Activated T-helper 1 cell treated with anti-CD3 and anti-CD28 coated beads, Interleukin-12 subunit alpha, Interleukin-12 subunit beta, Interleukin-2, Interleukin-4 antibody, amounts not matched to agents 30 ng/mL and 10 ng/mL and 1 ng/mL, durations not matched to agents 14 hours and 24 hours and 36 hours (primary cell): ENCODE measurements around the gene FXYD5. TPM values are rescaled to one million over a fixed set of nuclear protein-coding genes. Genes with fewer than 3 reads are reported as not detected.
"Not testable (repeated sequence)": the region's sequence is repeated elsewhere in the genome, so short reads cannot be mapped to it uniquely, and the experiment has no call there.

Experiments used
- DNase-seq: peaks from one replicate; pipeline ENCODE4 v3.0.0; 2021; ENCODE audit warnings: low spot score
- H3K27ac Mint-ChIP-seq: one replicate; pipeline ENCODE4 v1.8.0; 2021; ENCODE audit warnings: mild to moderate bottlenecking, mixed read lengths
- H3K27me3 Mint-ChIP-seq: one replicate; pipeline ENCODE4 v1.8.0; 2022; ENCODE audit warnings: mild to moderate bottlenecking, moderate library complexity, mixed read lengths; ENCODE audit not compliant: insufficient read depth
- H3K36me3 Mint-ChIP-seq: one replicate; pipeline ENCODE4 v1.8.0; 2021; ENCODE audit warnings: low read depth, mixed read lengths
- H3K4me1 Mint-ChIP-seq: one replicate; pipeline ENCODE4 v1.8.0; 2021; ENCODE audit warnings: low read depth, mixed read lengths
- H3K4me3 Mint-ChIP-seq: one replicate; pipeline ENCODE4 v1.8.0; 2021; ENCODE audit warnings: mild to moderate bottlenecking, moderate library complexity, mixed read lengths
- H3K9me3 Mint-ChIP-seq: one replicate; pipeline ENCODE4 v1.8.0; 2021; ENCODE audit warnings: mixed read lengths
- intact Hi-C: fragments of 100-400 bp; cut with micrococcal nuclease; formaldehyde crosslinking; loops from one replicate; pipeline ENCODE4 v1.15.1; 2024
- total RNA-seq: library from RNA; stranded (reverse); gene quantifications from 2 replicates; pipeline ENCODE4 v1.2.3, GENCODE V29; 2022

The FXYD5 gene
- total RNA-seq, 1 donor from 2014 or later, result 309 TPM

DNA sequence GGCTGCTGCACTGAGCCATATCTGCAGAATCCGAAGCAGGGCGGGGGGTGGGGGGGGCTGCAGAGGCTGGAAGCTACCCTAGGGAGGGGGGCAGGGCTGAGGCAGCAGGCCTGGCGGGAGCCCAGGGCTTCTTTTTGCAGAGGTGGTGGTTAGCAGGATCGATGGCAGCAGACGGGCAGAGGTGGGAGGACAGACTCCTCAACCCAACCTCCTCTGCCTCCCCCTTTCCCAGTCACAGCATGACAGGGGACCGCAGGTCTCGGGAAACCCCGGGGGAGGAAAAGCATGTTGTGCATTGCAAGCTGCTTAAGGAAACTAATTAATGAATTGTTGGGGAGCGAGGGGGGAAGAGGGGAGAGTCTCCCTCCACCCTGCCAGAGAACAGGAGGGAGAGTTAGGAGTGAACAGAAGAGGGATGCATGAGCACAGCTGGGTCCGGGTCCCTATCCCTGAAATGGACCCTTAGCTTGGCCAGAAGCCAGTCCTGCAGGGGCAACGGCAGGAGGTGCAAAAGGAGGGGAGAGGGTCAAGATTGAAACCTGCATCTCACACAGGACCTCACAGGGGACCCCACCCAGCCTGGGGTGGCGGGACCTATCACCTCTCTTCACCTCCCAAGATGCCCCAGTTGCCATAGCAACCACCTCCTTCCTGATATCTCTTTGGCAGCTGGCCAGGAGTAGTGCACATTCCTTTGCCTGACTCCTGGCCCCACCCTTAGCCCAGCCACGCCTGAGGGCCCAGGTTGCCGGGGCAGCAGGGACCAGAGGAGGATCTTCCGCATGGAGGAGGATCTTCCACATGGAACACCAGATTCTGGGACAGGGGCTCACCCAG is 9.7 kb upstream of the FXYD5 start:
- DNase-seq, result no peak
- Mint-ChIP-seq H3K9me3 (no peaks in the 10 kb centered on the region), H3K27ac (no peak overlapping the region), H3K36me3 (peaks cover 2% of the 10 kb centered on the region), H3K27me3 (peaks cover 12% of the 10 kb centered on the region), H3K4me1 (peaks cover 30% of the 10 kb centered on the region), H3K4me3 (no peak overlapping the region)
- intact Hi-C loops, result loop anchor here (5.0 kb wide), 1 partner anchor 202 kb away; the partner anchor contains the start of gene FFAR1

DNA sequence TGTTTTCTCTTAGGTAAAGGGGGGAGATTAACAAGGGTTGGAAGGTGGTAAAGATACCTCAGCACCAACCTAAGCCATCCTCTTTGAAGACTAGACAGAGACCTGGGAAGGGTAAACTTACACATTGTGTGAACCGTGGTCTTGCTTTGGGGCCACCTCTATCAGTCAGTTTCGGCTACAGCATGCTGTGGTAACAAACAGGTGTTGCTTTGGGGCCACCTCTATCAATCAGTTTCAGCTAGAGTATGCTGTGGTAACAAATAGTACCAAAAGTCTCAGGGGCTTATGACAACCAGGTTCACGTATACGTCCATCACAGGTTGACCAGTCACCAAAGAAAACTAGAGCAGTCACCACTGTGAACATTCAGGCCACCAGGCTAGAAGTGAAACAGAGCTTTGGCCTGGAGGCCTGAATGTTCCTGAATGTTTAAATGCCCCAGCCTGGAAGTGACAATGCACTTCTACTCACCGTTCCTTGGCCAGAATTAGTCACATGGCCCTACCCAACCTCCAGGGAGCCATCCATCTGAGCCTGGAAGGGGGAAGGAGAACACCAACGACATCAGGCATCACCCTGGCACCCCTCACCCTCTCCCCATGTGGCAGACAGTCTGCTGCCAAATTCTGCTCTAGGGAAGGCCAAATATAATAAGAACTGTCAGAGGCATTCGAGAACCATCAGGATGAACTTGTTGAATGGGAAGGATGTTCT is 7.6 kb upstream of the FXYD5 start:
- Mint-ChIP-seq H3K4me3 (no peak overlapping the region), H3K4me1 (peaks cover 15% of the 10 kb centered on the region), H3K9me3 (no peaks in the 10 kb centered on the region), H3K27ac (no peak overlapping the region), H3K36me3 (peaks cover 2% of the 10 kb centered on the region), H3K27me3 (peaks cover 10% of the 10 kb centered on the region)
- no peak for DNase-seq
- intact Hi-C loops, result no loop called here

DNA sequence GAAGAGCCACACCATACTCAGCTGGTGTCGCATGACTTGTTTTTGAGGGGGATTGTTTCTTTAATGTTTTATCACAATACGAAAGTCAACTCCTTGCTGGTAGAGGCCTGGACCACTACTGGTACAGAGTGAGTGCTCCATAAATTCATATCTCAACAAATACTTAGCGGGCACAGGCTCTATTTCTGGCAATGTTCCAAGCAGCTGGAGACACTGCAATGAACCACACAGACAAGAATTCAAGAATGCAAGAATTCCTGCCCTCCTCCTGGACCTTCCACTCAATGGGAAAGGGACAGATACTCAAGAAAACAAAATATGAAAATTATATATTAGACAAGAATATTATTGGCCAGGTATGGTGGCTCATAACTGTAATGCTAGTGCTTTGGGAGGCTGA is 5.1 kb upstream of the FXYD5 start:
- Mint-ChIP-seq H3K27me3 (peaks cover 8% of the 10 kb centered on the region), H3K4me3 (no peak overlapping the region), H3K9me3 (no peaks in the 10 kb centered on the region), H3K27ac (no peak overlapping the region), H3K4me1 (peaks cover 16% of the 10 kb centered on the region), H3K36me3 (no peaks in the 10 kb centered on the region)
- DNase-seq, result no peak
- intact Hi-C loops, result no loop called here

DNA sequence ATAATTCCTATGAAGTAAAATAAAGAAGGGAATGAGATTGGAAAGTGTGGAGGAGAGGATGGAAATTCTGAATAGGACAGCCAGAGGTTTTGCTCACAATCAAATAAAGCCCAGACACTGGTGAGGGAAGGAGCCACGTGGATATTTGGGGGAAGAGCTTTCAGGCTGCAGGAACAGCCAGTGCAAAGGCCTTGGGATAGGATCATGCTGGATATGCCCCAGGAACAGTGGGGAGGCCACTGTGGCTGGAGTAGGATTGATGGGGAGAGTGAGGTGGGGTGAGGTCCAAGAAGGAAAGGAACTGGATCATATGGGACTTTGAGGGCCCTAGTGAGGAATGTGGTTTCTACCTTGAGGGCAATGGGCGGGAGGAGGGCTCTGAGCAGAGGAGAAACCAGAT is 4.1 kb upstream of the FXYD5 start:
- DNase-seq, result no peak
- H3K4me3 Mint-ChIP-seq, result no peak overlapping the region
- peaks cover 4% of the 10 kb centered on the region for H3K36me3 Mint-ChIP-seq
- H3K27me3 Mint-ChIP-seq, result peaks cover 7% of the 10 kb centered on the region
- no peak overlapping the region for H3K27ac Mint-ChIP-seq
- intact Hi-C loops, result loop anchor here (10.0 kb wide), 1 partner anchor 594 kb away; the partner anchor contains the start of genes IGFLR1, LIN37, PSENEN and U2AF1L4
- H3K9me3 Mint-ChIP-seq, result no peaks in the 10 kb centered on the region
- H3K4me1 Mint-ChIP-seq, result peaks cover 22% of the 10 kb centered on the region

DNA sequence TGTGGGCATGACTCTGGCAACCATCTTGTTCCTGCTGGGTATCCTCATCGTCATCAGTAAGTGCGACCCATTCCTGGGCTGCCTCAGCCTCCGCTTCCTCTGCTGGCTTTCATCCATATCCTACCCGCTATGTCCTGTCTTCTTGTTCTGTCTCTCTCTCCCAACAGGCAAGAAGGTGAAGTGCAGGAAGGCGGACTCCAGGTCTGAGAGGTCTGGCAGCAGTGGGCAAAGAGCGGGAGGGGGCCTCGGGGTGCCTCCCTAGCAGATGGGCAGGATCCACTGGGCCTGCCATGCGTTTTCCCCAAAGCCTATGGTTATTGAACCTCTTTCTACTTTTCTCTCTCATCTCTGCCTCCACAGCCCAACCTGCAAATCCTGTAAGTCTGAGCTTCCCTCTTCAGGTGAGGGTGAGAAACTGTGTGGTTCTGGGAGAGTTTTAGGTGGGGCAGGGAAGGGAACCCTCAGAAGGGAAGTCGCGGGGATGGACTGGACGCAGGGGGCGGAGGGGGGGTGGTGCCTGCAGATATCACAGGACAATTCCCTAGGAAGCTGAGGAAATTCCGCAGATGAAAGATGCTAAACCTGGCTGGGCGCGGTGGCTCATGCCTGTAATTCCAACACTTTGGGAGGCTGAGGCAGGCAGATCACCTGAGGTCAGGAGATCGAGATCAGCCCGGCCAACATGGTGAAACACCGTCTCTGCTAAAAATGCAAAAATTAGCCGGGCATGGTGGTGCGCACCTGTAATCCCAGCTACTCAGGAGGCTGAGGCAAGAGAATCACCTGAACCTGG is 3.1 kb upstream of the FXYD5 start:
- Mint-ChIP-seq H3K4me3 (no peak overlapping the region), H3K9me3 (no peaks in the 10 kb centered on the region), H3K4me1 (peaks cover 28% of the 10 kb centered on the region), H3K27me3 (peaks cover 7% of the 10 kb centered on the region), H3K27ac (no peak overlapping the region), H3K36me3 (peaks cover 13% of the 10 kb centered on the region)
- intact Hi-C loops, result loop anchor here (10.0 kb wide), 1 partner anchor 593 kb away; the partner anchor contains the start of genes IGFLR1, LIN37, PSENEN and U2AF1L4
- no peak for DNase-seq

DNA sequence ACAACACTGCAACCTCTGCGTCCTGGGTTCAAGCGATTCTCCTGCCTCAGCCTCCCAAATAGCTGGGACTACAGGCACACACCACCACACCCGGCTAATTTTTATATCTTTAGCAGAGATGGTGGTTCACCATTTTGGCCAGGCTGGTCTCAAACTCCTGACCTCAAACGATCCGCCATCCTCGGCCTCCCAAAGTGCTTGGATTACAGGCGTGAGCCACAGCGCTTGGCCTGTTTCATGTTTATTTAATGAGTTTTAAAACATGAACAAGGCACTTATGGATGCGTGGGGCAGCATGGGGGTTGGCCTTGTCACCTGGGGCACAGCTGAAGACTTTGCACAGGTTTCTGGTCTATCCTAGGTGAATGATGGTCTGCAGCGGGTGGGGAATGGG is 1.4 kb upstream of the FXYD5 start:
- H3K27ac Mint-ChIP-seq, DNase-seq, H3K9me3 Mint-ChIP-seq, H3K27me3 Mint-ChIP-seq: not testable (repeated sequence)
- H3K36me3 Mint-ChIP-seq, result peaks cover 22% of the 10 kb centered on the region
- peaks cover 40% of the 10 kb centered on the region for H3K4me1 Mint-ChIP-seq
- peak overlapping the region; percentile 100 for H3K4me3 Mint-ChIP-seq
- intact Hi-C loops, result loop anchor here (1.0 to 10.0 kb wide), 2 partner anchors 12 to 592 kb away; partner anchors contain the start of genes IGFLR1, LIN37, PSENEN and U2AF1L4

DNA sequence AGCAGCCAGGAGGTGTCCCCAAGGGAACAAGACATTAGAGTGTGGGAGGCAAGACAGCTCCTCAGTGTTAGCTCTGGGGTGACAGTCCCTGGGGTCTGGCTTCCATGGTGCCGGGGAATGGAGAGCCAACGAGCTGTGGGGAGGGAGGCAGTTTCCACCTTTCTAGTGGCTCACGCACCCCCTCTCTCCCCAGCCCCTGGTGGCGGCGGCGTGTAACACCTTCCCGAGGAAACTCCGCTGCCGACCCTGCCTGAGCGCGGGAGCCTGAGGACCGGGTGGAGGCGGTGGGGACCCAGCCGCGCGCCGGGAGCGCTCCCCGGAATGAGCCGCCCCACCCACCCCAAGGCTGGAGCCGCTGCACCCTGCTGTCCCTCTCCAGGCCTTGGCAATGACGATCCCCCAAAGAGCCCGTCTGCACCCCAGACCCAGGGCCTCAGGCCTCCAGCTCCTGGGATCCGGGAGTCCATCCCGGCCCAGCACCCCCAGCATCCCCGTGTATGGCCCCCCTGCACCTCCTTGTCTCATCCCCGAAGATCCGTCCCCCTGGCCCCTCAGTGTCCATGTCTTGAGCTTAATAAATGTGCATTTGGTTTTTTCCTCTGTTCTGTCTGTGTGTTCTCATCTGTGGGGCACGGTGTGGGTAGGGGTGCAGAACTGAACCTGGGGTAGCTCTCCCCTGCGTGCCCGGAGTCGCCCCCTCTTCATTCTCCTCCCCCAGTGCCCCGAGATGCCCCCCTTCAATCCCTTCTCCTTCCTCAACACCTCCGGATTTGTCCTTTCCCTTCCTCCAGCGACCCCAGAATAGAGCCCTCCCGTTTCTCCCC is 622 bp upstream of the FXYD5 start:
- DNase-seq, result peak; percentile 65
- Mint-ChIP-seq H3K36me3 (peaks cover 29% of the 10 kb centered on the region), H3K4me3 (peak overlapping the region; percentile 100), H3K4me1 (peaks cover 47% of the 10 kb centered on the region), H3K27me3 (peaks cover 7% of the 10 kb centered on the region), H3K27ac (peak overlapping the region; percentile 100), H3K9me3 (no peaks in the 10 kb centered on the region)
- intact Hi-C loops, result loop anchor here (1.0 to 10.0 kb wide), 3 partner anchors 13 to 591 kb away; partner anchors contain the start of genes IGFLR1, LIN37, PSENEN and U2AF1L4

DNA sequence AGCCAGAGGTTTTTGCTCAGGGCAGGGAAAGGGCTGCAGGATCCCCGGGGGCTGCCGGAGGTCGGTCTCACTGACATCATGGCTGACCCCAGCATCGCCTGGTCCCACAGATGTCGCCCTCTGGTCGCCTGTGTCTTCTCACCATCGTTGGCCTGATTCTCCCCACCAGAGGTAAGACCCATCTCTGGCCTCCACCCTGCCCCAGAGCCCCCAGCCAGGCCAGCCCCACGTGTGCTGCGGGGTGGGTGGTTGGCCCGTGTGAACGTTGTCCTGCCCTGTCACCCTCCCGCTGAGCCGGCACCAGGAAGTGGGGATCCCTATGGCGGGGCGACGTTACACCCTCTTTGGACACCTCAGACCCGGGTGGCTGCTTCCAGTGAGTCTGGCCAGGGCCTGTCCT is 906 bp downstream of the FXYD5 start:
- H3K4me1 Mint-ChIP-seq, result peaks cover 54% of the 10 kb centered on the region

DNA sequence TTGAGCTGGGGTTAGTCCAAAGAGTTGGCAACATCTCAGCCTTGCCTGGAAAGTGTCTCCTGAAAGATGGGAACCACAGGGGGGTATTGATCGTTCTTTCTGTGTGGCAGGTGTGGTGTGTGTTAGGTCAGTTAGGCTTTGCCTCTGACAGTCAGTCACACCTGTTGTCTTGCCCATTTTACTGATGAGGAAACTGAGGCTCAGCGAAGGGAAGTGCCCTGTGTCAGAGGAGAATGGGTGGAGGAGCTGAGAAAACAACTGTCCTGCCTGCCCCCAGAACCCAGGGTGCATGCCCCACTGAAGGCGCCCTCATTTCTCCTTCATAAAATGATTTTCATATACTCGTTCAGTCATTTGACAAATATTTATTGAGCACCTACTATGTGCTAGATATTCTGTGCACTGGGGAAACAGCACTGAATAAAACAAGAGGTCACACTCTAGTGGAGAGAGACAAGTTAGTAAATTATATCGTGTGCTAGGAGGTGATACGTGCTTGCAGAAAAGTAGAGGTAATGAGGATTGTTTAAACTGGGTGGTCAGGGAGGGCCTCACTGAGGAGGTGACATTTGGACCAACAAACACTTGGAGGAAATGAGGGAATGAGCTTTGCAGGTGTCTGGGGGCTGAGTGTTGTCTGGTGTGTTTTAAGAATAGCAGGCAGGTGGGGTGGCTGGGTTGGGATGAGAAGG is 1.6 kb downstream of the FXYD5 start:
- no peak for DNase-seq
- peaks cover 51% of the 10 kb centered on the region for H3K36me3 Mint-ChIP-seq
- H3K4me3 Mint-ChIP-seq, result peak overlapping the region; percentile 100
- intact Hi-C loops, result loop anchor here (1.0 to 10.0 kb wide), 5 partner anchors 15 to 589 kb away; partner anchors contain the start of genes IGFLR1, LIN37, PSENEN and U2AF1L4
- H3K9me3 Mint-ChIP-seq, result peaks cover 2% of the 10 kb centered on the region
- peaks cover 7% of the 10 kb centered on the region for H3K27me3 Mint-ChIP-seq
- H3K4me1 Mint-ChIP-seq, result peaks cover 55% of the 10 kb centered on the region
- H3K27ac Mint-ChIP-seq, result peak overlapping the region; percentile 100

More for the DNA sequence above, 906 bp downstream of the FXYD5 start:
- Mint-ChIP-seq H3K27ac (peak overlapping the region; percentile 100), H3K27me3 (peaks cover 7% of the 10 kb centered on the region), H3K9me3 (no peaks in the 10 kb centered on the region), H3K36me3 (peaks cover 44% of the 10 kb centered on the region), H3K4me3 (peak overlapping the region; percentile 100)
- intact Hi-C loops, result loop anchor here (1.0 to 10.0 kb wide), 5 partner anchors 15 to 589 kb away; partner anchors contain the start of genes IGFLR1, LIN37, PSENEN and U2AF1L4
- no peak for DNase-seq

DNA sequence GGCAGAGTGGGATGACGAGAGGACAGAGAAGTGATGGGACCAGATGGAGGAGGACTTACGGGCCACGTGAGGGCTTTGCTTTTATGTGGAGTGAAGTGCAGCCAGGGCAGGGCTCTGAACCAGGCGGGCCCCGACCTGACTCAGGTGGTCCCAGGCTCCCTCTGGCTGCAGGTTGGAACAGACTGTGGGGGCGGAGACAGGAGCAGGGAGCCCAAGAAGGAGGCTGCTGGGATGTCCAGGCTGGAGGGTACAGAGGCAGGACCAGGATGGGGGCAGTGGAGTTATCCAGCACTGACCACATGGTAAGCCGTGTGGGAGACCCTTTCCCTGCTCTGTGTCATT is 2.1 kb downstream of the FXYD5 start:
- peaks cover 60% of the 10 kb centered on the region for H3K4me1 Mint-ChIP-seq
- peaks cover 56% of the 10 kb centered on the region for H3K36me3 Mint-ChIP-seq
- peak overlapping the region; percentile 100 for H3K27ac Mint-ChIP-seq
- intact Hi-C loops, result loop anchor here (10.0 kb wide), 1 partner anchor 588 kb away; the partner anchor contains the start of genes IGFLR1, LIN37, PSENEN and U2AF1L4
- peaks cover 7% of the 10 kb centered on the region for H3K27me3 Mint-ChIP-seq
- H3K4me3 Mint-ChIP-seq, result peak overlapping the region; percentile 100
- peaks cover 7% of the 10 kb centered on the region for H3K9me3 Mint-ChIP-seq
- DNase-seq, result no peak

DNA sequence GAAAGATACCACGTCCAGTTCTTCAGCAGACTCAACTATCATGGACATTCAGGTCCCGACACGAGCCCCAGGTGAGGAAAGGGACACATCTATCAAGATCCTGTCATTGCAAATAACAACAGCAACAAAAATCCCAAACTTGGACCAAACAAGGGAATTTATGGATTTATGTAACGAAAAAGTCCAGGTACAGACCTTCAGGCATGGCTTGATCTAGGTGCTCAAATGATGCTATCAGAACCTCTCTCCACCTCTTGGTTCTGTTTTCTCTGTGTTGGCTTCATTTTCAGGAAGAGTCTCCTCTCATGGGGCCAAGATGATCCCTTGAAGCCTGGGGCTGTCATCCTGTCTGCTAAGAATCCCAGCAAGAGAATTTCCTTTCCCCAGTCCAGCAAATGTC is 2.9 kb downstream of the FXYD5 start:
- H3K4me3 Mint-ChIP-seq, result peak overlapping the region; percentile 60
- no peak for DNase-seq
- peaks cover 64% of the 10 kb centered on the region for H3K36me3 Mint-ChIP-seq
- peaks cover 3% of the 10 kb centered on the region for H3K27me3 Mint-ChIP-seq
- peaks cover 15% of the 10 kb centered on the region for H3K9me3 Mint-ChIP-seq
- intact Hi-C loops, result loop anchor here (10.0 kb wide), 1 partner anchor 587 kb away; the partner anchor contains the start of genes IGFLR1, LIN37, PSENEN and U2AF1L4
- no peak overlapping the region for H3K27ac Mint-ChIP-seq
- peaks cover 67% of the 10 kb centered on the region for H3K4me1 Mint-ChIP-seq
